GM12878 (cell line): Measurements from ENCODE around the gene KCNIP2. TPM values are rescaled to one million over a fixed set of nuclear protein-coding genes. Genes with fewer than 3 reads are reported as not detected.

ENCODE experiments used
- ATAC-seq: fragments of 200-7000 bp; cut with Tn5 transposase; 3 replicates; pipeline ENCODE4 v1.9.1; 2020; ENCODE audit warnings: mild to moderate bottlenecking, moderate library complexity
- BruUV-seq: library from RNA; stranded (reverse); fragments of 400-500 nt; replicated peaks from 2 replicates; lab custom pipeline; 2021; lab: Mats Ljungman, UMichigan
- CTCF ChIA-PET: fragments of 300-600 bp; sonication (Branson Sonifier 250); formaldehyde crosslinking; extraction: SDS; loops from one replicate; lab custom pipeline; 2021; ENCODE audit warnings: inconsistent platforms; lab: Yijun Ruan, JAX
- POLR2A ChIA-PET: fragments of 350-600 bp; formaldehyde crosslinking; extraction: SDS; loops from one replicate; lab custom pipeline; 2021; ENCODE audit warnings: inconsistent platforms; lab: Charles Lee
- RAD21 ChIA-PET: fragments of 300-600 bp; sonication (Branson Sonifier 250); formaldehyde crosslinking; loops from one replicate; lab custom pipeline; 2023; ENCODE audit warnings: antibody characterized with exemption; ENCODE audit not compliant: unreplicated experiment; lab: Charles Lee
- SMC1A ChIA-PET: fragments of 300-600 bp; sonication (Branson Sonifier 250); formaldehyde crosslinking; loops from one replicate; lab custom pipeline; 2023; ENCODE audit not compliant: unreplicated experiment, uncharacterized antibody; lab: Charles Lee
- DNase-seq: peaks from one replicate; pipeline ENCODE4 v3.0.0-alpha.2; 2011; ENCODE audit warnings: low read depth, low spot score
- FAIRE-seq: peaks from 3 replicates; lab custom pipeline; 2011; peaks lifted over from hg19 to GRCh38; lab: Jason Lieb, UNC
- H2AFZ ChIP-seq: 2 replicates; pipeline ENCODE4 v1.6.0; 2011; ENCODE audit warnings: low read depth, low read length, control low read depth; ENCODE audit not compliant: control insufficient read depth
- H3K27ac ChIP-seq: 2 replicates; pipeline ENCODE4 v1.5.1; 2011; ENCODE audit warnings: control low read depth; ENCODE audit not compliant: control insufficient read depth, insufficient read depth
- H3K27me3 ChIP-seq, 2 experiments: replicated peaks in 1 of 2; 2 replicates each; pipeline versions ENCODE4 v1.6.0 to v1.6.1; 2011; ENCODE audit warnings: low read length in 1 of 2; ENCODE audit not compliant: control insufficient read depth in 2 of 2, insufficient read depth in 2 of 2
- H3K36me3 ChIP-seq, 2 experiments: 2 replicates each; pipeline ENCODE4 v1.5.1; 2011; ENCODE audit warnings: low read length in 1 of 2; ENCODE audit not compliant: control insufficient read depth in 2 of 2, insufficient read depth in 2 of 2
- H3K4me1 ChIP-seq: 2 replicates; pipeline ENCODE4 v1.6.1; 2011; ENCODE audit warnings: mild to moderate bottlenecking, low read length, moderate library complexity, mixed read lengths; ENCODE audit not compliant: control insufficient read depth, insufficient read depth
- H3K4me2 ChIP-seq: 2 replicates; pipeline ENCODE4 v1.6.0; 2011; ENCODE audit warnings: control low read depth; ENCODE audit not compliant: control insufficient read depth, insufficient read depth
- H3K4me3 ChIP-seq: fragments of 200-600 bp; sonication (generic); 2 replicates; pipeline ENCODE4 v1.5.1; 2016
- H3K79me2 ChIP-seq: 2 replicates; pipeline ENCODE4 v1.6.0; 2011; ENCODE audit warnings: low read length; ENCODE audit not compliant: control insufficient read depth, insufficient read depth
- H3K9ac ChIP-seq: 2 replicates; pipeline ENCODE4 v1.8.0; 2011; ENCODE audit warnings: low read length, control low read depth, mixed read lengths; ENCODE audit not compliant: control insufficient read depth, insufficient read depth
- H3K9me3 ChIP-seq: replicated peaks from 3 replicates; pipeline ENCODE4 v1.5.1; 2011; ENCODE audit warnings: mild to moderate bottlenecking, low read length; ENCODE audit not compliant: control insufficient read depth, insufficient read depth
- H4K20me1 ChIP-seq: 2 replicates; pipeline ENCODE4 v1.6.0; 2011; ENCODE audit not compliant: control insufficient read depth, insufficient read depth
- BHLHE40 ChIP-seq, 2 experiments: fragments of 450-650 bp in 1 of 2; IDR thresholded peaks; 2 replicates each; pipeline ENCODE4 v1.6.1; 2011 to 2017; ENCODE audit warnings: low read depth in 2 of 2, borderline replicate concordance in 1 of 2, improper control_type of control experiment in 1 of 2, low read length in 1 of 2, mild to moderate bottlenecking in 1 of 2
- EGR1 ChIP-seq, 2 experiments: IDR thresholded peaks; 1 replicate in 1 of 2; 2 replicates in 1 of 2; pipeline ENCODE4 v1.6.1; 2011 to 2012; ENCODE audit warnings: low read depth in 2 of 2, low read length in 2 of 2, borderline replicate concordance in 1 of 2, mild to moderate bottlenecking in 1 of 2, moderate library complexity in 1 of 2
- RBBP5 ChIP-seq: fragments of 200-600 bp; sonication (generic); conservative IDR thresholded peaks from 2 replicates; pipeline ENCODE4 v1.6.1; 2016
- WGBS: methylation state at CpG from one replicate; pipeline ENCODE4 v1.1.6; 2016; ENCODE audit warnings: low lambda C conversion rate; ENCODE audit not compliant: insufficient replicate concordance, insufficient coverage; ENCODE audit errors: missing lambda C conversion rate; 5-methylcytosine and 5-hydroxymethylcytosine counted together
- in situ Hi-C: fragments of 300-500 bp; cut with MboI; formaldehyde crosslinking; loops from 9 replicates; pipeline ENCODE4 v1.14.3; 2018; ENCODE audit warnings: mixed read lengths
- intact Hi-C: fragments of 100-400 bp; cut with micrococcal nuclease; formaldehyde crosslinking; loops from one replicate; pipeline ENCODE4 v1.14.2; 2022; ENCODE audit not compliant: unreplicated experiment
- polyA plus RNA-seq, 11 experiments: library from polyadenylated mRNA; depleted of rRNA in 4 of 11; unstranded in 6 of 11; stranded (reverse) in 5 of 11; fragments of >200 nt; fragmentation: Nextera tagmentation in 4 of 11; fragmentation: Illumina TruSeq in 1 of 11; extraction: Ambion mirVana in 4 of 11; extraction: Trizol in 1 of 11; gene quantifications; 1 replicate in 1 of 11; 2 replicates in 10 of 11; pipeline versions ENCODE4 v1.2.1 to v1.2.3, GENCODE V29; 2011 to 2016; ENCODE audit warnings: inconsistent platforms in 2 of 11, missing spikeins in 2 of 11, low read depth in 1 of 11
- total RNA-seq, 4 experiments: library from RNA; depleted of rRNA in 3 of 4; stranded (reverse); fragments of >200 nt in 3 of 4; fragmentation: Illumina TruSeq in 1 of 4; extraction: Trizol in 1 of 4; gene quantifications; 2 replicates each; pipeline versions ENCODE4 v1.2.1 to v1.2.3, GENCODE V29; 2013 to 2021
- TF ChIP-seq, protein P1 (sequence below): IDR thresholded peaks from 2 replicates; pipeline ENCODE4 v1.6.1; 2012; ENCODE audit warnings: low read depth, low read length, improper control_type of control experiment

Gene KCNIP2
- total and polyA plus RNA-seq, 10 of the 15 experiments (the other 5 are each of a cell fraction or from before 2014, with no cell fraction given) = 0.46 to 4.3 (median 1.7) TPM

DNA sequence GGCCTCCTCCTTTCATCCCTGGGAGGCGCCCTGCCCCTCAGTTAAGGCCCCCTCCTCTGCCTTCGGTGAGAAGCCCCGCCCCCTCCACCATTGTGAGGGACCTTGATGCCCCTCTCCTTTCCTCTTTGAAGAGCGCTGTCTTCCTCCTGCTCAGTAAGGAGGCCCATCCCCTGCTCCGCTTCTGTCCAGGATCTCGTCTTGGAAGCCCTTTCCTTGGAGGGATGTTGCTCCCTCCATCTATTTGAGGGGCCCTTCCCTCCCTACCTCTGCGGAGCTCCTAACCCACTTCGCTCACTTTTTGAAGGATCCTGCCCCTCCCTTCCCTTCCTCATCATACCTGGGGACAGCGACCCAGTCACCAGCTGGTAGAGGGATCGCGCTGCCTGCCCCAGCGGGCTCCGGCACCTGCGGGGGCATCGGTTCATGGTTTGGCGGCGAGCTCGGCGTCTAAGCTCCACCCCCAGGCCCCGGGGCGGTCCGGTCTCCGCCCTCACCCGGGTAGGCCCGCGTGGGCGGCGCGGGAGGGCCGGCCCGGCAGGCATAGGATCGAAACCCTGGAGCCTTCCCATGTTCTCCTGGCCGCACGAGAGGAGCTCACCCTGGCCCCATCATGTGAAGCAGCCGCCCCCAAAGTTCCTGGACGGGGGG is 4.1 kb downstream of the KCNIP2 start:
- ChIA-PET POLR2A (interaction anchor here (0.6 to 3.5 kb wide), 11 partner anchors 14 to 234 kb away, joined by 3 to 25 read pairs (median 4); partner anchors contain the start of gene OGA), RAD21 (interaction anchor here (0.6 to 9.5 kb wide), 26 partner anchors 8 to 275 kb away, joined by 3 to 538 read pairs (median 6); partner anchors contain the start of genes HPS6 and OGA), CTCF (interaction anchor here (0.8 to 17.0 kb wide), 21 partner anchors 9 to 295 kb away, joined by 3 to 697 read pairs (median 8); partner anchors contain the start of genes HPS6, NPM3 and OGA)
- intact Hi-C loops = loop anchor here (1.0 to 5.0 kb wide), 5 partner anchors 50 to 278 kb away; no protein-coding TSS in a partner anchor
- ATAC-seq (peak; percentile 71), FAIRE-seq (no peak), DNase-seq (no peak)
- no peaks in the 10 kb centered on the region; a peak in 1 of 4 replicates for H3K36me3 ChIP-seq
- H2AFZ ChIP-seq = peak overlapping the region; percentile 51
- peak overlapping the region; percentile 94 for H3K4me2 ChIP-seq
- peak overlapping the region; percentile 81 for H3K4me3 ChIP-seq
- peaks cover 25% of the 10 kb centered on the region for H3K4me1 ChIP-seq
- no peaks in the 10 kb centered on the region; the same call in 1 of the 2 replicates for H3K79me2 ChIP-seq
- no TSS peak for BruUV-seq
- peak overlapping the region; percentile 25; the same call in 1 of the 2 replicates for H3K9ac ChIP-seq
- H3K9me3 ChIP-seq = no peaks in the 10 kb centered on the region
- in situ Hi-C loops = loop anchor here (5.0 kb wide), 2 partner anchors 168 to 233 kb away; no protein-coding TSS in a partner anchor
- 11% methylated on average over 31 of the region's 36 CpGs for WGBS
- H4K20me1 ChIP-seq = no peaks in the 10 kb centered on the region; the same call in 1 of the 2 replicates
- H3K27ac ChIP-seq = no peak overlapping the region
- H3K27me3 ChIP-seq = no peaks in the 10 kb centered on the region
- TF ChIP-seq BHLHE40 (IDR thresholded peaks at IDR 0.05; ENCODE audit: borderline replicate concordance in 1 of 2, low read depth in 2 of 2, low read length in 1 of 2) (peak; percentile 30 to 55; a peak in 3 of 4 replicates), EGR1 (IDR thresholded peaks at IDR 0.05; ENCODE audit: borderline replicate concordance in 1 of 2, low read depth in 2 of 2, low read length in 2 of 2) (peak; percentile 8 to 94), RBBP5 (no peak)
- TF ChIP-seq, protein P1, sequence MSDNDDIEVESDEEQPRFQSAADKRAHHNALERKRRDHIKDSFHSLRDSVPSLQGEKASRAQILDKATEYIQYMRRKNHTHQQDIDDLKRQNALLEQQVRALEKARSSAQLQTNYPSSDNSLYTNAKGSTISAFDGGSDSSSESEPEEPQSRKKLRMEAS = 0 out of 2 replicates have a peak, but pooled peaks have one; percentile 17
- TF ChIP-seq, all 136 proteins: peak for 3
- SMC1A ChIA-PET = interaction anchor here (0.5 to 13.6 kb wide), 14 partner anchors 15 to 233 kb away, joined by 3 to 407 read pairs (median 10); partner anchors contain the start of gene NPM3
